ENCODE data around the gene SPAG9. TPM values are rescaled to one million over a fixed set of nuclear protein-coding genes. Genes with fewer than 3 reads are reported as not detected.

The SPAG9 gene
- total and polyA plus RNA-seq, 2 experiments from 2014 or later, result 12.1 to 66.2 TPM

DNA sequence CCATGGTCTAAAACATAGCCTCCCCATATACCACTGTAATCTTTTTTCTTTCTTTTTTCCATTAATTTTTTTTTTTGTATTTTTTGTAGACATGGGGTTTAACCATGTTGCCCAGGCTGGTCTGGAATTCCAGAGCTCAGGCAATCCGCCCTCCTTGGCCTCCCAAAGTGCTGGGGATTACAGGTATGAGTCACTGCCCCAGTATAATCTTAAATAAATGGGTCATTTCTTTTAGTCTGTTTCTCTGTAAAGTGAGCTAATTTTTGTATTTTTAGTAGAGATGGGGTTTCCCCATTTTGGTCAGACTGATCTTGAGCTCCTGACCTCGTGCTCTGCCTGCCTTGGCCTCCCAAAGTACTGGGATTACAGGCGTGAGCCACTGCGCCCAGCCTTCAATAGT is 27.0 kb upstream of the SPAG9 start:
- TF ChIP-seq, protein P1, sequence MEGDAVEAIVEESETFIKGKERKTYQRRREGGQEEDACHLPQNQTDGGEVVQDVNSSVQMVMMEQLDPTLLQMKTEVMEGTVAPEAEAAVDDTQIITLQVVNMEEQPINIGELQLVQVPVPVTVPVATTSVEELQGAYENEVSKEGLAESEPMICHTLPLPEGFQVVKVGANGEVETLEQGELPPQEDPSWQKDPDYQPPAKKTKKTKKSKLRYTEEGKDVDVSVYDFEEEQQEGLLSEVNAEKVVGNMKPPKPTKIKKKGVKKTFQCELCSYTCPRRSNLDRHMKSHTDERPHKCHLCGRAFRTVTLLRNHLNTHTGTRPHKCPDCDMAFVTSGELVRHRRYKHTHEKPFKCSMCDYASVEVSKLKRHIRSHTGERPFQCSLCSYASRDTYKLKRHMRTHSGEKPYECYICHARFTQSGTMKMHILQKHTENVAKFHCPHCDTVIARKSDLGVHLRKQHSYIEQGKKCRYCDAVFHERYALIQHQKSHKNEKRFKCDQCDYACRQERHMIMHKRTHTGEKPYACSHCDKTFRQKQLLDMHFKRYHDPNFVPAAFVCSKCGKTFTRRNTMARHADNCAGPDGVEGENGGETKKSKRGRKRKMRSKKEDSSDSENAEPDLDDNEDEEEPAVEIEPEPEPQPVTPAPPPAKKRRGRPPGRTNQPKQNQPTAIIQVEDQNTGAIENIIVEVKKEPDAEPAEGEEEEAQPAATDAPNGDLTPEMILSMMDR (IDR thresholded peaks at IDR 0.05; ENCODE audit: low read depth, low read length), result no peak
- Histone ChIP-seq H3K9me3 (ENCODE audit: low read depth) (no peaks in the 10 kb centered on the region), H3K36me3 (no peaks in the 10 kb centered on the region), H3K4me1 (ENCODE audit: low read depth) (peaks cover 2% of the 10 kb centered on the region), H3K4me3 (no peak overlapping the region), H3K27me3 (no peaks in the 10 kb centered on the region), H3K27ac (no peak overlapping the region)
- DNase-seq (ENCODE audit: low read depth in 1 of 2, low spot score in 1 of 2), result peak in 1 of 2 donors; percentile 19

DNA sequence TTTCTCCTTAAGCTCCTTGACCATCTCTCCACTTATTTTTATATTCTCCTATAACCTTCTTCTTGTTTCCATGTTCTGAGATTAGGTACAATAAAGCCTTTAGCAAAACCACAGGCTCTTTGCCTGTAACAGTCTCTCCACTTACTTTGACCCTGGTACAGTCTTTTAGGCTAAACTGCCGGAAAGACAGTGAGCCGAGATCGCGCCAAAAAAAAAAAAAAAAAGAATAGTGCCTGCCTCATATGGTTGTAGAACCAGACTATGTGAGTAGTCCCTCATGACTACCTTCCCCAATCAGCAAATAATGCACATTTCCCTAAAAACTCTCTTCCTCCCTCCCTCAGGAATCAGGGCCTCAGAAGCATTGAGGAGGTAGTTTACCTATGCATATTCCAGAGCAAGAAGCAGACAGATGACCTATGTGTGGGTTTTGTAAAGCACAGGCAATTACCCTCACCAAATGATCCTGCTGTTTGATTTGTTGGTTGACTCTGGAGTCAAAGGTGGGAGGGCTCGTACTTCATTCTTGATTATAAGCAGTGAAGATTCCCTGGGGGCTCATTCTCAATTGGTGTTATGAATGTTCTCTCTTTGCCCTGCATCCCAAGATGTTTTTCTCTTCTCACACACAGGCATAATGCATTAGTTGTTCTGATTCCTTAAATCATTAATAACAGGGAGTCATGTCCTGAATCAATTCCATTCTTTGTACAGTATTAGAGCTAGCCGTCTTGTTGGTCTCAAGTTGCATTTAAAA is 23.8 kb upstream of the SPAG9 start:
- DNase-seq (ENCODE audit: low read depth in 1 of 2, low spot score in 1 of 2), result no peak
- no peak overlapping the region for H3K27ac ChIP-seq
- TF ChIP-seq, protein P1 (IDR thresholded peaks at IDR 0.05; ENCODE audit: low read depth, low read length), result no peak
- no peak overlapping the region for H3K4me3 ChIP-seq
- no peaks in the 10 kb centered on the region for H3K36me3 ChIP-seq
- H3K27me3 ChIP-seq, result no peaks in the 10 kb centered on the region
- H3K9me3 ChIP-seq (ENCODE audit: low read depth), result no peaks in the 10 kb centered on the region
- peaks cover 3% of the 10 kb centered on the region for H3K4me1 ChIP-seq (ENCODE audit: low read depth)

DNA sequence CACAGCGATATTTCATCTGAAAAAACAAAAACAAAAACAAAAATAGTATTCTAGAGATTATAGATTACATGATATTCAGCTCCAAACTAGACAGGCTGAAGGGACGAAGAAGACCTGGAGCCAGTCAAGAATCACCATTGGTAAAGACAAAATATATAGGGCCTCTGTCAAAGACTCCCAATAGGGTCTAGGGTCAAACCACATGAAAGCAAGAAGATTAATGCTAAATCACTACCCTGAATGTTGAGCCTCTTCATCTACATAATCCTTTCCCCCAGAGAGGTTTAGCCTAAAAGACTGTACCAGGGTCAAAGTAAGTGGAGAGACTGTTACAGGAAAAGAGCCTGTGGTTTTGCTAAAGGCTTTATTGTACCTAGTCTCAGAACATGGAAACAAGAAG is 21.9 kb upstream of the SPAG9 start:
- TF ChIP-seq, protein P1 (IDR thresholded peaks at IDR 0.05; ENCODE audit: low read depth, low read length), result no peak
- DNase-seq (ENCODE audit: low read depth in 1 of 2, low spot score in 1 of 2), result no peak
- no peaks in the 10 kb centered on the region for H3K27me3 ChIP-seq
- no peaks in the 10 kb centered on the region for H3K9me3 ChIP-seq (ENCODE audit: low read depth)
- no peak overlapping the region for H3K4me3 ChIP-seq
- no peak overlapping the region for H3K27ac ChIP-seq
- H3K36me3 ChIP-seq, result no peaks in the 10 kb centered on the region
- H3K4me1 ChIP-seq (ENCODE audit: low read depth), result peaks cover 3% of the 10 kb centered on the region

DNA sequence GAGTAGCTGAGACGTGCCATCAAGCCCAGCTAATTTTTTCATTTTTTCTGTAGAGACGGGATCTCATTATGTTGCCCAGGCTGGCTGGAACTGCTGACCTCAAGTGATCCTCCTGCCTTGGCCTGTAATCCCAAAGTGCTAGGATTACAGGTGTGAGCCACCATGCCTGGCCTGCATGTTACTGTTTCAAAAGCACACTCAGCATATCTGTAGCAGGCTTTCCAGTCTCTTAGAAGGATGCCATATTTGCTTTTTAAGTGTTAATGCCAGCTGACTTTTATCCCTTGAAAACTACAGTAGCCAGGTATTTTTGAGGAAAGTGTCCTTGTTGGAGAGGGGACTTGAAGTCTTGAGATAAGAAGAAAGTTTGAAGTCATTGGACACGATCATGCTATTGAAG is 15.3 kb upstream of the SPAG9 start:
- no peak overlapping the region for H3K27ac ChIP-seq
- no peak for DNase-seq (ENCODE audit: low read depth in 1 of 2, low spot score in 1 of 2)
- no peaks in the 10 kb centered on the region for H3K27me3 ChIP-seq
- no peaks in the 10 kb centered on the region for H3K36me3 ChIP-seq
- H3K4me3 ChIP-seq, result no peak overlapping the region
- H3K4me1 ChIP-seq (ENCODE audit: low read depth), result peaks cover 3% of the 10 kb centered on the region
- TF ChIP-seq, protein P1 (IDR thresholded peaks at IDR 0.05; ENCODE audit: low read depth, low read length), result no peak
- H3K9me3 ChIP-seq (ENCODE audit: low read depth), result no peaks in the 10 kb centered on the region

DNA sequence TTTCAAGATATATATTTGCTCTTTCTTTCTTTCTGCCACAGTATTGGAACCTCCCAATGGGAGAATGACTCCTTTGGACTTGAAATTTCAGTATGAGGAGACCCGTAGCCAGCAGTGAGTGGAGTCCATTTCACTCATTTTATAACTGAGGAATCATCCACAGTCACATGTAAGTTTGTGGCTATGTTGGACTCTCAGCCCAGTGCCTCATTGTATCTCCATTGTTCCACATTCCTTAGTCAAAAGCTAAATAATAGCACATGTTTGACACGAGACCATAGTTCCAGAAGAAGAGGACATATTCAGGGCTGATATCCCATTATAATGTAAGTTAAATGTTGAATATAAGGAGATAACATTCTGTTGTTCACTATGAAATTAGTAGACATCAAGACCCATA is 12.7 kb upstream of the SPAG9 start:
- H3K27ac ChIP-seq, result no peak overlapping the region
- DNase-seq (ENCODE audit: low read depth in 1 of 2, low spot score in 1 of 2), result no peak
- TF ChIP-seq, protein P1 (IDR thresholded peaks at IDR 0.05; ENCODE audit: low read depth, low read length), result no peak

More for the DNA sequence above, 12.7 kb upstream of the SPAG9 start:
- Histone ChIP-seq H3K4me1 (ENCODE audit: low read depth) (no peaks in the 10 kb centered on the region), H3K9me3 (ENCODE audit: low read depth) (no peaks in the 10 kb centered on the region), H3K4me3 (no peak overlapping the region), H3K36me3 (no peaks in the 10 kb centered on the region), H3K27me3 (no peaks in the 10 kb centered on the region)
